ENCODE data around the gene PLEKHG3. TPM values are rescaled to one million over a fixed set of nuclear protein-coding genes. Genes with fewer than 3 reads are reported as not detected.
A peak's percentile ranks its signal among the peaks of the same experiment; 100 is the strongest.

The PLEKHG3 gene
- total RNA-seq, 1 donor from 2014 or later, result 10.1 TPM

- Mint-ChIP-seq H3K4me1 (ENCODE audit: low read depth, unreplicated experiment) (peaks cover 21% of the 10 kb centered on the region), H3K27me3 (ENCODE audit: unreplicated experiment) (peaks cover 12% of the 10 kb centered on the region), H3K4me3 (ENCODE audit: unreplicated experiment) (no peak overlapping the region), H3K36me3 (ENCODE audit: unreplicated experiment) (no peaks in the 10 kb centered on the region), H3K9me3 (ENCODE audit: unreplicated experiment) (peaks cover 5% of the 10 kb centered on the region), H3K27ac (ENCODE audit: unreplicated experiment) (no peak overlapping the region)
- DNase-seq, result no peak
- TF ChIP-seq CTCF (IDR thresholded peaks at IDR 0.05; ENCODE audit: partially characterized antibody, unreplicated experiment), result no peak
Observed at GRCh38 chr14:64754685-64755084, 50.5 kb downstream of the PLEKHG3 start.

DNA sequence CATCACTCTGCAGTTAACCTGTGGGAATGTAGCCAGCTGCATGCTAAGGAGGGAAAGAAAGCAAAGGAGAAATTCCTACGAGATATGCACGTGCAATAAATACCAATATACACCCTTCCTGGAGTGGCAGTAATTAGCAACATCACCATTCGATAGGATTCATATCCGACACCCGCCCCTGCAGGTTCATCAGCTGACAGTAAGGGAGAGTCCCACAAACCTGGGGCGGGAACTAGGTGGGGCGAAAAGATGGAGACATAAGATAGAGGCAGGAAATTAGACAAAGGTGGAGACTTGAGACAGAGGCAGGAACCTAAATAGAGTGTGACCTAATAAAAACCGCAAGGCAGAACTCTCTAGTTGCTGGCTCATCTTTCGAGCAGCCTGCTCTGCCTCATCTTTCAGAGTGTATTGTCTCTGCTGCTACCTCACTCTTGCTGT lies 51.6 kb downstream of the PLEKHG3 start:
- peaks cover 16% of the 10 kb centered on the region for H3K27me3 Mint-ChIP-seq (ENCODE audit: unreplicated experiment)
- no peaks in the 10 kb centered on the region for H3K36me3 Mint-ChIP-seq (ENCODE audit: unreplicated experiment)
- peaks cover 23% of the 10 kb centered on the region for H3K4me1 Mint-ChIP-seq (ENCODE audit: low read depth, unreplicated experiment)
- no peak for TF ChIP-seq CTCF (IDR thresholded peaks at IDR 0.05; ENCODE audit: partially characterized antibody, unreplicated experiment)
- no peak overlapping the region for H3K4me3 Mint-ChIP-seq (ENCODE audit: unreplicated experiment)
- peaks cover 5% of the 10 kb centered on the region for H3K9me3 Mint-ChIP-seq (ENCODE audit: unreplicated experiment)
- no peak overlapping the region for H3K27ac Mint-ChIP-seq (ENCODE audit: unreplicated experiment)
- DNase-seq, result no peak

- no peak overlapping the region for H3K4me3 Mint-ChIP-seq (ENCODE audit: unreplicated experiment)
- H3K4me1 Mint-ChIP-seq (ENCODE audit: low read depth, unreplicated experiment), result peaks cover 28% of the 10 kb centered on the region
Observed at GRCh38 chr14:64756712-64757111, 52.5 kb downstream of the PLEKHG3 start.

GRCh38 chr14:64757601-64758000 lies 53.4 kb downstream of the PLEKHG3 start:
- TF ChIP-seq CTCF (IDR thresholded peaks at IDR 0.05; ENCODE audit: partially characterized antibody, unreplicated experiment), result no peak
- Mint-ChIP-seq H3K27me3 (ENCODE audit: unreplicated experiment) (peaks cover 19% of the 10 kb centered on the region), H3K36me3 (ENCODE audit: unreplicated experiment) (no peaks in the 10 kb centered on the region), H3K4me3 (ENCODE audit: unreplicated experiment) (no peak overlapping the region), H3K4me1 (ENCODE audit: low read depth, unreplicated experiment) (peaks cover 35% of the 10 kb centered on the region), H3K27ac (ENCODE audit: unreplicated experiment) (peak overlapping the region; percentile 28), H3K9me3 (ENCODE audit: unreplicated experiment) (peaks cover 5% of the 10 kb centered on the region)
- no peak for DNase-seq

More at GRCh38 chr14:64756712-64757111, 52.5 kb downstream of the PLEKHG3 start:
- Mint-ChIP-seq H3K36me3 (ENCODE audit: unreplicated experiment) (no peaks in the 10 kb centered on the region), H3K27ac (ENCODE audit: unreplicated experiment) (no peak overlapping the region), H3K27me3 (ENCODE audit: unreplicated experiment) (peaks cover 19% of the 10 kb centered on the region), H3K9me3 (ENCODE audit: unreplicated experiment) (peaks cover 5% of the 10 kb centered on the region)
- DNase-seq, result no peak
- no peak for TF ChIP-seq CTCF (IDR thresholded peaks at IDR 0.05; ENCODE audit: partially characterized antibody, unreplicated experiment)

DNA sequence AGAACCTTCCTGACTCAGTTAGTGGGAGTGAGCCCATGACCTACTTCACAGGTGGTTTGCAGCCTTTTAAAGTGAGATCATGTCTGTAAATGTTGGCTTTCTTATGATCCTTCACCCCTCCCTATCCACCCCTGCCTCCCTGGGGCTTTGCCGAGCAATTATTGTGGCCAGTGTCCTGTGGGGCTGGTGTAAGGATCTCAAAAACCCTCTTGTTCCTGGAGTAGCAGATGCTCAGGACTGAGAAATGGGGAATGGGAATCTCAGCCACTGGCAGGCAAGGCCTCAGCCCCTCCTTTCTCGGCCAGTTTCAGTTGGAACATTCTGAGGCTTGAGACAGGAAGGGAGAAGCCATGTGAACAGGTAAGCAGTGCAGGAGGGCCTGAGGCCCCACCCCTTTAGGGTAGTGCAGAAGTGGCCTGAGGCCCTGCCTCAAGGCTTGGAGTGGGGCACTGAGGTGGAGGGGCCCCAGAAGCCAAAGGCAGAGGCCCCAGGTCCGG lies 53.8 kb downstream of the PLEKHG3 start:
- Mint-ChIP-seq H3K27ac (ENCODE audit: unreplicated experiment) (peak overlapping the region; percentile 53), H3K4me3 (ENCODE audit: unreplicated experiment) (peak overlapping the region; percentile 39), H3K4me1 (ENCODE audit: low read depth, unreplicated experiment) (peaks cover 39% of the 10 kb centered on the region), H3K27me3 (ENCODE audit: unreplicated experiment) (peaks cover 23% of the 10 kb centered on the region), H3K9me3 (ENCODE audit: unreplicated experiment) (peaks cover 5% of the 10 kb centered on the region), H3K36me3 (ENCODE audit: unreplicated experiment) (no peaks in the 10 kb centered on the region)
- no peak for TF ChIP-seq CTCF (IDR thresholded peaks at IDR 0.05; ENCODE audit: partially characterized antibody, unreplicated experiment)
- DNase-seq, result peak; percentile 50
